Measurements from ENCODE around the gene RNF157.
"Not testable (repeated sequence)": the region's sequence is repeated elsewhere in the genome, so short reads cannot be mapped to it uniquely, and the experiment has no call there.

Gene RNF157

DNA sequence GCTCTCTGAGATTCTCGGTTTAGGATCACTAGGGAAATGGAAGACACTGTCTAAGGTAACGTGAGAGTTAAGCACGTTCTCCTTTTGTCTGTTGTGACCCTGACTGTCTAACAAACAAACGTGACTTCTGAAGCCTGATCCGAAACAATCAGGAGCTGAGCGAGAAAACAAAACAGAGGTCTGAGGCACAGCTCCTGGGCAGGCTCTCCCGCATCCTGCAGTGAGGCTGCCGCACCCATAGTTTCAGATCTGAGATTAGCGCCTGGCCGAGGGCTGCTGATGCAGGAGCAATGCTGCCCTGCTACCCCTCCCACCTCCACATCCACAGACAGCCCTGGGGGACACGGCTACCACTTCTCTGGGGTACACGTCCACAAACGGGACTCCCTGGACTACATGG is 46.7 kb downstream of the RNF157 start:
- TF ChIP-seq, protein P1, sequence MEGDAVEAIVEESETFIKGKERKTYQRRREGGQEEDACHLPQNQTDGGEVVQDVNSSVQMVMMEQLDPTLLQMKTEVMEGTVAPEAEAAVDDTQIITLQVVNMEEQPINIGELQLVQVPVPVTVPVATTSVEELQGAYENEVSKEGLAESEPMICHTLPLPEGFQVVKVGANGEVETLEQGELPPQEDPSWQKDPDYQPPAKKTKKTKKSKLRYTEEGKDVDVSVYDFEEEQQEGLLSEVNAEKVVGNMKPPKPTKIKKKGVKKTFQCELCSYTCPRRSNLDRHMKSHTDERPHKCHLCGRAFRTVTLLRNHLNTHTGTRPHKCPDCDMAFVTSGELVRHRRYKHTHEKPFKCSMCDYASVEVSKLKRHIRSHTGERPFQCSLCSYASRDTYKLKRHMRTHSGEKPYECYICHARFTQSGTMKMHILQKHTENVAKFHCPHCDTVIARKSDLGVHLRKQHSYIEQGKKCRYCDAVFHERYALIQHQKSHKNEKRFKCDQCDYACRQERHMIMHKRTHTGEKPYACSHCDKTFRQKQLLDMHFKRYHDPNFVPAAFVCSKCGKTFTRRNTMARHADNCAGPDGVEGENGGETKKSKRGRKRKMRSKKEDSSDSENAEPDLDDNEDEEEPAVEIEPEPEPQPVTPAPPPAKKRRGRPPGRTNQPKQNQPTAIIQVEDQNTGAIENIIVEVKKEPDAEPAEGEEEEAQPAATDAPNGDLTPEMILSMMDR (IDR thresholded peaks at IDR 0.05; ENCODE audit: low read depth, low read length) = no peak

DNA sequence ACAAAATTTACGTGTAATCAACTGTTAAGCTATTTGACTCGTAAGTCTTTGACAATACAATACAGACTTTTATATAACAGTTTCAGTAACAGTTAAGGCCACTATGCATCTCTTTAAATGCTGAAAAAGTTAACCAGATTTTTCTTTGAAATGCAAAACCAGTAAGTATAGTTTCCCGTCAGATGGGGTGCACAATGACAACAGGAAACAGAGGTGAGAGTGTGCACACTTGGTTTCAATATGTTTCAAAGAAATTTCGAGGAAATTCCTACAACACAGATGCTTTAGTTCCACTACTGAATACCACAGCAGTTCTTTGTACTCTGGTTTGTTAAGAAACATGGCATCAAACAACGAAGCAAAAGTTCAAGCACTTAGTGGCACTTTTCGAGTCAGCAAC is 48.4 kb downstream of the RNF157 start:
- TF ChIP-seq, protein P1 (IDR thresholded peaks at IDR 0.05; ENCODE audit: low read depth, low read length) = no peak
- no peak for DNase-seq (ENCODE audit: extremely low read depth, low read depth)

More for the DNA sequence above, 46.7 kb downstream of the RNF157 start:
- no peak for DNase-seq (ENCODE audit: extremely low read depth, low read depth)

- TF ChIP-seq, protein P1 (IDR thresholded peaks at IDR 0.05; ENCODE audit: low read depth, low read length) = no peak
- DNase-seq (ENCODE audit: extremely low read depth, low read depth) = no peak
These were observed 50.6 kb downstream of the RNF157 start for GRCh38 chr17:76189741-76190140.

- no peak for DNase-seq (ENCODE audit: extremely low read depth, low read depth)
- TF ChIP-seq, protein P1 (IDR thresholded peaks at IDR 0.05; ENCODE audit: low read depth, low read length) = no peak
These were observed 51.0 kb downstream of the RNF157 start for GRCh38 chr17:76189247-76189646.

- DNase-seq (ENCODE audit: extremely low read depth, low read depth) = no peak
- TF ChIP-seq, protein P1 (IDR thresholded peaks at IDR 0.05; ENCODE audit: low read depth, low read length) = no peak
These were observed 51.9 kb downstream of the RNF157 start for GRCh38 chr17:76188213-76189016.

DNA sequence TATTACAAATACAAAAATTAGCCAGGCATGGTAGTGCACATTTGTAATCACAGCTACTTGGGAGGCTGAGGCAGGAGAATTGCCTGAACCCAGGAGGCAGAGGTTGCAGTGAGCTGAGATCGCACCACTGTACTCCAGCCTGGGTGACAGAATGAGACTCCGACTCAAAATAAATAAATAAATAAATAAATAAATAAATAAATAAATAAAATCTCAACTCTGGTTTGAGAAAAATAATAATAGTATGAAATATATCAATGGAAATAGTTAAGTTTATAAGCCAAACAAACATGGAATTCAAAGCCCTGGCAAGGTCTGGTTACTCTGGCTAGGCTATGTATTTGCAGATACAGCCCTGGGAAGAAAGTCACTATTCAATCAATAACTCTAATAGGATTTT is 53.5 kb downstream of the RNF157 start:
- DNase-seq (ENCODE audit: extremely low read depth, low read depth) = not testable (repeated sequence)

DNA sequence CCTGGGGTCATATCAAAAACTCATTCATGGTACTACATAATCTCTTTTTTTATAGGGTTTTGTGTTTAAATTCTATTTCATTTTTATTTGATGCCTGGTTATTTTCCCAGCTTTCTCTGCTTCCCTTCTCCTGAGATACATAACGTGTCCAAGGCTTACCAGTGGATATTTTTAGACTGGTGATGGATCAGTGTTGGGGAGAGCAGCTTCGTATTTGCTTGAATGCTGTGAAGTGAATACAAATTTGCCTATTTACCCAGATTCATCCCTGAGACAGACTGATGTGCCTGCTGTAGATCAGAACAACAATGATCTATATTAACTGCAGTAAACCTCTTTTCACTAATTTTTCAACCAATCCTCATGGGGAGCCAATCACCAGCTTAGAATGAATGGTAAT is 56.0 kb downstream of the RNF157 start:
- TF ChIP-seq, protein P1 (IDR thresholded peaks at IDR 0.05; ENCODE audit: low read depth, low read length) = no peak
- no peak for DNase-seq (ENCODE audit: extremely low read depth, low read depth)

Measured in AG09319 (cell line).